KMS-11 (cell line): ENCODE results near the gene ZBTB39.

Source experiments
- H2AFZ ChIP-seq: fragments of 200-600 bp; sonication (generic); 2 replicates; pipeline ENCODE4 v1.6.1; 2016; ENCODE audit warnings: antibody characterized with exemption, mixed run types, low read depth
- H3K27ac ChIP-seq: fragments of 200-600 bp; sonication (generic); 2 replicates; pipeline ENCODE4 v1.6.1; 2016; ENCODE audit warnings: mild to moderate bottlenecking, mixed run types
- H3K27me3 ChIP-seq: fragments of 200-600 bp; sonication (generic); 2 replicates; pipeline ENCODE4 v1.6.1; 2017; ENCODE audit warnings: mild to moderate bottlenecking, low read depth, mixed run types, moderate library complexity; ENCODE audit not compliant: insufficient read depth
- H3K36me3 ChIP-seq: fragments of 200-600 bp; sonication (generic); 2 replicates; pipeline ENCODE4 v1.6.1; 2017; ENCODE audit warnings: mild to moderate bottlenecking, mixed run types; ENCODE audit not compliant: insufficient read depth
- H3K4me1 ChIP-seq: fragments of 200-600 bp; sonication (generic); 2 replicates; pipeline ENCODE4 v1.6.1; 2016; ENCODE audit warnings: mild to moderate bottlenecking, low read depth, mixed run types; ENCODE audit not compliant: poor library complexity, severe bottlenecking
- H3K4me2 ChIP-seq: fragments of 200-600 bp; sonication (generic); 2 replicates; pipeline ENCODE4 v1.7.0; 2016; ENCODE audit warnings: mild to moderate bottlenecking, mixed run types
- H3K4me3 ChIP-seq: fragments of 200-600 bp; sonication (generic); IDR thresholded peaks from 2 replicates; pipeline ENCODE4 v1.6.1; 2017; ENCODE audit warnings: low read depth, low read length, mixed read lengths; ENCODE audit not compliant: insufficient read depth
- H3K79me2 ChIP-seq: fragments of 200-600 bp; sonication (generic); 2 replicates; pipeline ENCODE4 v1.6.1; 2016; ENCODE audit warnings: low read depth, mixed run types; ENCODE audit not compliant: insufficient read depth
- H3K9ac ChIP-seq: fragments of 200-600 bp; sonication (generic); 2 replicates; pipeline ENCODE4 v1.6.1; 2016; ENCODE audit warnings: mild to moderate bottlenecking, mixed run types
- H4K20me1 ChIP-seq: fragments of 200-600 bp; sonication (generic); 2 replicates; pipeline ENCODE4 v1.6.1; 2016; ENCODE audit warnings: mild to moderate bottlenecking, mixed run types; ENCODE audit not compliant: insufficient read depth
- CTCF ChIP-seq: fragments of 200-600 bp; sonication (generic); conservative IDR thresholded peaks from 2 replicates; pipeline ENCODE4 v1.6.1; 2017; ENCODE audit warnings: low read depth, mild to moderate bottlenecking, antibody characterized with exemption, low read length, moderate library complexity, mixed read lengths

ZBTB39 gene

DNA sequence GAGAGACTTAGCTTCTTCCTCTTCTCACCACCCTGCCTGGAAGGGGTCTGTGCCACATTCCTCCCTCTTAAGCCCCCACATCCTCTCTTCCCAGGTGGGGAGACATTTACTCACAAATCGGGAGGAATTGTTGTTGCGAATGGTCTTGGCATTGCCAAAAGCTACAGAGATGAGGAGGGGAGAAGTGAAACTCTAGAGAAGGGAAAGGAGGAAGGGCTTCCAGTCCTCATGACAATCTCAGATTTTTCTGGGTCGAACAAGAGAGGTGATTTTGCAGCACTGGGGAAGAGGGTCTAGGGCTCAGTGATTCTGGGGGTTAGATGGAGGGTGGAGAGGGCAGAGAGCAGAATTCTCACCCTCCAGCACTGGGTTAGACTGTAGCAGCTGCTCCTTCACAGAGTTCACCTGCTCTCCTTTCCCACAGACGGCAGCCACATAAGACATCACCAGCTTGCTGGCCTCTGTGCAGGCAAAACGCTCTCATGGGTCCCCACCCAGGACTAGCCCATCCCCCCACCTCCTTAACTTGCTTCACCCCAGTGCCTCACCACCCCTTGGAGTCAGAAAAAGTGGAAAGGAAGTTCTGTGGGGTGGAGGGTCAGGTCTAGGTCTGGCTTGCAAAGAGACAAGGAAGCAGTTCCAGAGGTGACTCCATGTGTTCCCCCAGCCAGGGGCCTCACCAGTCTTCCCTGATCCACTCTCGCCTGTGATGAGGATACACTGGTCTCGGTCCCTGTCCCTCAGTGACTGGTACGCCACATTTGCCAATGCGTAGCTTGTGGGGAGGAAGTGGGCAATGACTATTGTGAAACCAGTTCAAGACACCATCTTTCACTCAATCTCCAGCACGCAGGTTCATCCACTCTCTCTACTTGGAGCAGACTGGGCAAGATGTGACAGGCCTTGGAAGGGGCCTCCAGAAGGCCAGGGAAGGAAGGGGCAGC, 40.9 kb upstream of the ZBTB39 start:
- Histone ChIP-seq H3K9ac (no peak overlapping the region), H3K4me3 (no peak overlapping the region), H3K4me2 (no peak overlapping the region)

DNA sequence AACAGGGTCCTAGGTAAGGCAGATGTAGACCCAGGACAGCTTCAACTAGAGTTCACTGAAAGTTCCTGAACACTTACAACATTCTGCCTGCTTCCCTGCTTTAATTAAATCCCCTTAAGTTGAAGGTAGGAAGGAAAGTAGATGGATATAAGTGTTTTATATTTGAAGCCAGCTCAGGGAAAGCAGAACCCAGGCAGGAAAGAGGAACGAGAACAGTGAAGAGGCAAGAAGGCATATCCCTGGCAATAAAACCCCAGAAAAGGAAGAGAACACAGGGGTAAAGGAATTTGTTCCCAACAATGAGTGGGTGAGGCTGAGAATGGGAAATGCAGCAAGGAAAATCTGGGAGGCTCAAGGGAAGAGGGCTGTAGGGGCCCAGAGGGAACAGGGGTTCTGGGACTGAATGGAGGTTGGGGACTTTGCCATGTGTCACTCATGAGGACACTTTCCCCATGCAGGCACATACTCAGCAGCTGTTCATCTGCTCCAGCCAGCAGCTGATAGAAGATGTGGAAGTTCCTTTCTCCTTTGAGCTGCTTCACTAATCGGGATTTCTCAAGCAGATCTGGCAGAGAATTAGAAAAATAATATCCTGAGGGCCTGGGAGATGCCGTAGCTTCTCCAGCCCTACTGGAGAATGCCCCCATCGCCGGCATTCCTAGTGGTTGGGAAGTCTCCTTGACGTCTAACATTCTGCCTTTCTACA, 39.9 kb upstream of the ZBTB39 start:
- Histone ChIP-seq H3K4me2 (no peak overlapping the region), H3K9ac (no peak overlapping the region), H3K27me3 (peaks cover 20% of the 10 kb centered on the region; the same call in 1 of the 2 replicates), H2AFZ (no peak overlapping the region), H3K36me3 (no peaks in the 10 kb centered on the region), H3K79me2 (no peaks in the 10 kb centered on the region), H4K20me1 (no peaks in the 10 kb centered on the region), H3K4me3 (no peak overlapping the region), H3K4me1 (no peaks in the 10 kb centered on the region), H3K27ac (no peak overlapping the region)
- TF ChIP-seq CTCF: no peak

More for the DNA sequence above, 40.9 kb upstream of the ZBTB39 start:
- Histone ChIP-seq H3K36me3 (no peaks in the 10 kb centered on the region), H3K27me3 (peaks cover 20% of the 10 kb centered on the region; the same call in 1 of the 2 replicates), H3K79me2 (no peaks in the 10 kb centered on the region), H3K4me1 (no peaks in the 10 kb centered on the region), H4K20me1 (no peaks in the 10 kb centered on the region), H3K27ac (no peak overlapping the region), H2AFZ (no peak overlapping the region)
- no peak for TF ChIP-seq CTCF

DNA sequence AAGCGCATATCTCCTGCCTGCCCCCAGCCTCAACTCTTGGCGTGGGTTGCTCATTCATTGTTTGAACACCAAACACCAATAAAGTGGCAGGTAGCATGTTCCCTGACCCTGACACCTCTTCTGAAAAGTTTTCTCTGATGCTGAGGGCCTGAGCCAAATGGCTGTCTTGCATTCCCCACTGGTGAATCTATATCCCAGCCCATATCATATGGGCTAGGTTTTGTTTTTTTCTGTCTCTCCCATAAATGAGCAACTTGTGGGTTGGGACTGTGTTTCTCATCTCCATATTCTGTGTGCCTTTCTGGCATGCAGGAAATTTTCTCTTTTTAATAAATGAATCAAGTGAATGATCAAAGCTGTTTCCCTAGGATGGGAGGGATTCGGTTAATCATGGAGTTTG, 38.5 kb upstream of the ZBTB39 start:
- TF ChIP-seq CTCF: no peak

DNA sequence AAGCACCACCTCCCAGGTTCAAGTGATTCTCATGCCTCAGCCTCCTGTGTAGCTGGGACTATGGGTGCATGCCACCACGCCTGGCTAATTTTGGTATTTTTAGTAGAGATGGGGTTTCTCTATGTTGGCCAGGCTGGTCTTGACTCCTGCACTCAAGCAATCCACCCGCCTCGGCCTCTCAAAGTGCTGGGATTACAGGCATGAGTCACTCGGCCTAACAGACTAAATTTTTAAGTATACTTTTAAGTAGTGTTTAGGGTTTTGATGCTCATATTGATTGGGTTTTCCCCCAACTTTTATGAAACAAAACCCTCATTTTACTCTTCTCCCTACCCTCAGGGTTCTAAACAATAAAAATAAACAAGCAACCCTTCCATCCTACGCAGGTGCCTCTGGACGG, 38.1 kb upstream of the ZBTB39 start:
- Histone ChIP-seq H3K27me3 (peaks cover 12% of the 10 kb centered on the region; the same call in 1 of the 2 replicates), H3K79me2 (no peaks in the 10 kb centered on the region), H3K4me3 (no peak overlapping the region), H3K9ac (no peak overlapping the region), H4K20me1 (no peaks in the 10 kb centered on the region), H2AFZ (no peak overlapping the region), H3K4me2 (no peak overlapping the region), H3K36me3 (no peaks in the 10 kb centered on the region), H3K27ac (no peak overlapping the region), H3K4me1 (no peaks in the 10 kb centered on the region)
- no peak for TF ChIP-seq CTCF

More for the DNA sequence above, 38.5 kb upstream of the ZBTB39 start:
- H3K27me3 ChIP-seq: peaks cover 13% of the 10 kb centered on the region; the same call in 1 of the 2 replicates
- no peaks in the 10 kb centered on the region for H3K36me3 ChIP-seq
- no peaks in the 10 kb centered on the region for H4K20me1 ChIP-seq
- no peak overlapping the region for H3K9ac ChIP-seq
- no peak overlapping the region for H3K27ac ChIP-seq
- no peaks in the 10 kb centered on the region for H3K79me2 ChIP-seq
- no peaks in the 10 kb centered on the region for H3K4me1 ChIP-seq
- H3K4me2 ChIP-seq: no peak overlapping the region
- no peak overlapping the region for H3K4me3 ChIP-seq
- H2AFZ ChIP-seq: no peak overlapping the region
